Skin of body (tissue), 2 donors: ENCODE data around the gene STAT6. TPM values are rescaled to one million over a fixed set of nuclear protein-coding genes. Genes with fewer than 3 reads are reported as not detected.
A peak's percentile ranks its signal among the peaks of the same experiment; 100 is the strongest.
"Not testable (repeated sequence)": the region's sequence is repeated elsewhere in the genome, so short reads cannot be mapped to it uniquely, and the experiment has no call there.

Source experiments
- DNase-seq: peaks from one replicate; lab custom pipeline; 2025; lab: John Stamatoyannopoulos, UW
- total RNA-seq: library from RNA; depleted of rRNA; stranded (reverse); fragments of >200 nt; gene quantifications from one replicate; pipeline ENCODE4 v1.2.3, GENCODE V29; 2014

The STAT6 gene
- total RNA-seq, 1 donor from 2014 or later, result 82.7 TPM

- DNase-seq, result peak; percentile 87
Measured at GRCh38 chr12:57127726-57128518, 16.8 kb upstream of the STAT6 start, which contains the start of gene LRP1. LRP1 (plus strand) TSS chr12:57128483; CDS start chr12:57128965, 482 bp downstream.

GRCh38 chr12:57127101-57127725 is 16.1 kb upstream of the STAT6 start:
- DNase-seq, result no peak

- no peak for DNase-seq
Measured at GRCh38 chr12:57126561-57126960, 15.4 kb upstream of the STAT6 start.

GRCh38 chr12:57126061-57126460 is 14.9 kb upstream of the STAT6 start:
- DNase-seq, result no peak

DNA sequence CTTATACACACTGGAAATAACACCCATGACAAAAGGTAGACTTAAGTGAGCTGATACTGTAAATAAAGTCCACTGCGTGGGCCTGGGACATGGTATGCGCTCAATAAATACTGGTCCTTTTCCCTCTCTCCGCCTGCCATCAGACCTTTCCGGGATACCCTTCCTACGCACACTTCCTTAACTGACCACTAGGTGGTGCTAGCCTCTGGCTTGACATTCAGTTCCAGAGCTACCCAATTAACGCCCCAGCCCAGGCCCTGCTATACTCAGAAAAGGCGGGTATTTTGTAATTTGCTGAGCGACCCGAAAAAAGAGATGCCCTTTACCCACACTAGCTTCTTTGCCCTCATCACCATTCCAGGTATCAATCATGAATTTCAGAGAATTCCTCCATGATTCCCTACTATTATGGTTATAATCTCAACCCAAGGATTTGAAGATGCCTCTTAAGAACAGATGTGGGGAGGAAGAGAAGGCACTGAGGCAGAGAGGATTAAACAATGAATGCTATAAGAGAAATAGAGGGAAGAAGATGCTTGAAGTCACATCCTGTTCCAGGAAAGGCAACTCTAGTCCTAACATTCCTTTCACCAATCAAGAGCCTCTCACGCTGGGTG is 13.2 kb upstream of the STAT6 start:
- peak; percentile 63 for DNase-seq

- DNase-seq, result no peak
Measured at GRCh38 chr12:57123813-57124212, 12.7 kb upstream of the STAT6 start.

DNA sequence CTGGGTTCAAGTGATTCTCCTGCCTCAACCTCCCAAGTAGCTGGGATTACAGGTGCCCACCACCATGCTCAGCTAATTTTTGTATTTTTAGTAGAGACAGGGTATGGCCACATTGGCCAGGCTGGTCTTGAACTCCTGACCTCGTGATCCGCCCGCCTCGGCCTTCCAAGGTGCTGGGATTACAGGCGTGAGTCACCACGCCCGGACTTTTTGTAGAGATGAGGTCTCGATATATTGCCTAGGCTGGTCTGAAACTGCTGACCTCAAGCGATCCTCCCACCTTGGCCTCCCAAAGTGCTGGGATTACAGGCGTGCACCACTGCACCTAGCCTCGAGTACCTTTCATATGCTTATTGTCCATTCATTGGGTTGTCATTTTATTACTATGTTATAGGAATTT is 9.6 kb upstream of the STAT6 start:
- not testable (repeated sequence) for DNase-seq

DNA sequence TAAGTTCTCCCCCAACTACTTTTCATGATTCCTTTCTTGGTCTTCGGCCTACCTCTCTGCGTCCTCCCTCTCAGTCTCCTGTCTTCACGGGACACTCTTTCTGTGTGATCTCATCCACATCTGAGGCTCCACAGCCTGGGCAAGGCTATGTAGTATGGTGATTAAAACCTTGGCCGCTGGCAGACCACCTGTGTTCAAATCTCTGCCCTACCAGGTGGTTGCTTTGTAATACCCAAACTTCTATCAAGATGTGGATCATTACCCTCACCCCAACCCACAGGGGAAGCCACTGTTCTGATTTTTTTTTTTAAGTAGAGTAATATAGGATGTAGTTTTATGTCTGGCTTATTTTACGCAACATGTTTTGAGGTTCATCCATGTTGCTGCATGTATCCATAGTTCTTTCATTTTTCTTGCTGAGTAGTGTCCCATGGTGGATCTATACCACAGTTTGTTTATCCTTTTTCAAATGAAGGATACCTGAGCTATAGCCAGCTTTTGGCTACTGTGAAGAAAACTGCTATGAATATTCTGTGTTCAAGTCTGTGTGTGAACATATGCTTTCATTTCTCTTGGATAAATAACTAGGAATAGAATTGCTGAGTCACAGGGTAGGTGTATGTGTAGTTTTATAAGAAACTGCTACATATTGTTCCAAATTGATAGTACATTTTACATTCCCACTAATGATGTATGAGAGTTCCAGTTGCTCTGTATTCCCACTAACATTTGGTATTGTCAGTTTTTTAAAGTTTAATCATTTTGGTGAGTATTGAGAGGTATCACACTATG is 8.3 kb upstream of the STAT6 start:
- DNase-seq, result no peak

- DNase-seq, result no peak
Measured at GRCh38 chr12:57118711-57119271, 7.6 kb upstream of the STAT6 start.

DNA sequence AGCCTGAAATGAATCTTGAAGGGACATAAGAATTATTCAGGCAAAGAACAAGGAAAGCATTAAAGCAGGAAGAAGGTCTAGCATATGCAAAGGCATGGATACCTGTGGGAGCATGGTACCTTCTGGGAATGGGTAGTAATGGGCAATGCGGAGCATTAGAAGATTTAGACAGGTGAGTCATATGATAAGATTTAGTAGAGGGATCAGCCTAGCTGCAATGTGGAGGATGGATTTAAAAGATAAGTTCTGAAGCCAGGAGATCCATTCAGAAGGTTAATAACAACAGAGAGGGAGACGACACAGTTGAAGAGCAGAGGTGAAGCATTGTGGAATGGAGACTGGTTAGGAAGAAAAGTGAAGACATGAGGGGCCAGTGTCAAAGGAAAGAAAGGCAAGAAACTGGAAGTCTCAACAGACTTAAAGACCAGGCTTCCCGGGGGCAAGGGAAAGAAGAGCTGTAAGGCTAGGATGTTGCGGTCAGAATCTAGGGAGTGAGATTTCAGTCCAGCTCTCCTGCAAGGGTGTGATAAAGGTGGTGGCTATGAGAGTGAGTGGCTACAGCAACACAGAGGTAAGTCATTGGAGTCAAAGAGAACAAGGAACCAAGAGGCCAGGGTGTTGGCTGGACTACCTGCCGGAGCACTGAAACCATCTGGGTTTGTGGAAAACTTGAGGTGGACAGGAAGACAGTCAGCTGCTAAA is 5.6 kb upstream of the STAT6 start:
- DNase-seq, result no peak

GRCh38 chr12:57112492-57113294 is 1.5 kb upstream of the STAT6 start:
- DNase-seq, result no peak

- peak; percentile 67 for DNase-seq
Measured at GRCh38 chr12:57110104-57111030, 795 bp downstream of the STAT6 start.

DNA sequence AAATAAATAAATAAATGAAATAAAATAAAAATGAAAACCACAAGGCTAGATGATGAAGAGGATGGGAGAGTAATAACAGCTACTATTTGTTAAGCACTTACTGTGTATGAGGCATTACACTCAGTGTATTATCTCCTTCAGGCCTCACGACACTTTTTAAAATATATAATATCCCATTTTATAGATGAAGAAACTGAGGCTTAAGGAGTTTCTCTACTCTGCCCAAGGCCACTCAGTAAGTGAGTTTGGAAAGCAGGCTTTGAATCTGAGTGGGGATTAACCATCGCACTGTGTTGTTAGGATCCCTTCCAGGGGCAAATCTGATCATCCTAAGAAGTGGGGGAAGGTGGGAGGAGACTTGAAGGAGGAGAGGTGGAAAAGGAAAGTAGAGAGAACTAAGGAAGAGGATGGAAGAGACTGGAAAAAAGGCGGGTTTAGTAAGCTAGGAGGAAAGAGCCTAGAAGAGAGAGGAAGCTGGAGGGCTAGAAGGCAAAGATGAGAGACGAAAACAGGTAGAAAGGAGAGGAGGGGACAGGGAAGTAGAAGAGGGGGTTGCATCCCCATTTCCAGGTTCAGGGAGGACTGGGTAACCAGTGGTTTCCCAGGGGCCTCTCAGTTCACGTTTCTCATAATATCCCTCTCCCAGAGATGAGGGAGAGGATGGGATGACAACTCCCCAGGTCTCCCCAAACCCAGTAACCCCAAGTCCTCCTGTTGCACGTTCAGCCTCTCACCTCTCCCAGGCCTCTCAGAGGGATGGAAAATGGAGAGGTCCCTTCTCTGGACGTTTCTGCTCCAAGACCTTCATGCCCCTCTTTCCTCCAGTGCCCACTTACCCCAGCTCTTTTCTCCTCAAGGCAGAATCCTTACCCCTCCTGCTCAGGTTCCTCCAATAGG is 1.7 kb downstream of the STAT6 start:
- DNase-seq, result no peak

DNA sequence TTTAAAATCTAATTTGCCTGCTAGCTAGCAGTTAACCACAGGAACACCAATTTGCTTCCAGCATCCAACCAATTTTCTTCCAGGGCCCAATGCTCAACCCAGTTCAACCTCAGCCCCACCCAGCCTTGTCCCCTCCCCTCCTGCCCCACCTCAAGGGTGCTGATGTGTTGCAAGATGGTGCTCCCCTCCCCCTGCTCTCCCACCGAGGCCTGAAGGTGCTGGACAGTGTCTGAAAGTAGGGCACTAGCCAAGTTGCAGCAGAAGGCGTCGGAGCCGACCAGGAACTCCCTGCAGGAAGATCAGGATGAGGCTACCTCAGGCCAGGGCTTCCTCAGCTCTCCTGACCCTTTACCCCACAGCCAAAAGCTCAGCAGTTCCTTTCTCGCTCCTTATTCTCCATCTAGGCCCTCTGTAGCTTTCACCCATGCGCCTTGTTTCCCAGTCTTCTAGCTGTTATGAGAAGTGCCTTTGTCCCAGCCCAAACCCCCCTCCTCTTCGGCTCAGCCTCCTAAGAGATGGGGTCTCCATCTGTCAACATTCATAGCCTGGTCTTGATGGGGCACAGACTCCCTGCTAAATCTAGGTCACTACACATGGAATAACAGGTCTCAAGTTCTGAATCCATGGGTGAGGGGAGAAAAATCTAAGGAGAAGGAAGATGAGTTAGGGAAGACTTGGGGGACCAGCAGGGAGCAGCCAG is 3.6 kb downstream of the STAT6 start:
- no peak for DNase-seq

DNA sequence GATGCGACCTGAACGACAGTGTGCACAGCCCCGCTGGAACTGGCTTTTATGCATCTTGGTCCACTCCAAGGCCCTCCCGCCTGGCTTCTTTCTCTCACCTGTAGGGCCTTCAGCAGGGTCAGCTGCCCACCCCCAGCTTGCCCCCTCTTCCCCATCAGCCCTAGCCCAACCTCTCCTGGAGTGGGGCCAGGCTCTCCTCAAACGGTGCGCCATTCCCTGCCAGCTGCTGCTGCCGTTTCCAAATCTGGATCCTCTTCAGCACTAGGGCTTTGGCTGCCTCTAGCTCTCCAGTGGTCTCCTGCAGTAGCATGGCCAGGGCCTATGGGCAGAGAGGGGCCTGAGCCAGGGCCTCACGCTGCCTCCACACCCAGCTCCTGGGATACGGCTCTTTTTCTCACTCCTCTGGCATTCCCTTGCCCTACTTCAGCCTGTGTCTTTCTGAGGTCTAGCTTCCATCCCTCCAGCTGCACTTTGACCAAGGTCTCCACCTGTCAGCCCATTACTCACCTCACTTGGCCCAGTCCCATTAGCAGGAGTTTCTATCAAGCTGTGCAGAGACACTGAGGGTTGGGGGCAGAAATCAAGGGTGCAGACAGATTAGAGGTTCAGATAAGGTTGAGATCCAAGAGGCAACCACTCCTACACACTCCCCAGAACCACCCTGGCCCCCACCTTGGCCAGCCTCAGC is 5.0 kb downstream of the STAT6 start:
- DNase-seq, result no peak

DNA sequence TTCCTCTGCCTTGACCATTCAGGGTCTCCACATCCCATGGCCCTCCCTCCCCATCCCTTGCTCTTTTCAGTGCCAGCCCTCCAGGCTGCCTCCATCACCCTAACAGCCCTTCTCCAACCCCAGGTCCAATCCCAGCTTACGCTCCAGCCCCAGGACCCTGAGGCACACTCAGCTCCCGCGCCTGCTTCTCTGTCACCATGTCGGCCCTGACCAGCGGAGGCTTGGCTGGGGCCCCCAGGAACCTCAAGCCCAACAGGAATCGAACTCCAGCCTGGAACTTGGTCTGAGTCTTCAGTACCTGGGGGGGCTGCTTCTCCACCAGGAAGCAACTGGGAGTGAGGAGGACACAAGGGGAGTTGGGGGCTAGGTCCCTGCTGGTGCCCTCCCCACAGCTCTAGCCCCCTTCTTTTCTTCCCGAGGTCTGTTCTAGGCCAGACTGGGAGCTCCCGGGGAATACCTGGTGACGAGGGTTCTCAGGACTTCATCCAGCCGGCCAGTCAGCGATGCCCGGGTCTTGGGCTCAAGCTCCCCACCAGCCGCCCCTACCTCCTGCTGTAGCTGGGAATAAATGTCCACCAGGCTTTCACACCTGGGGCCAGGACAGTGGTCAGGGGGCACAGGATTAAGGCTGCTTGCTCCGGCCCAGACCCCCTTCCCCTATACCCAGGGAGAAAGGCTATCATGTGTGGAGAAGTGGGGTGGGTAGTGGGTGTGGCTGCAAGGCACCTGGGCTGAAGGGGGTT is 6.0 kb downstream of the STAT6 start:
- no peak for DNase-seq
